LNCaP clone FGC (cell line): ENCODE measurements around the gene ENPP3.

ENCODE experiments used
- DNase-seq: peaks from one replicate; pipeline ENCODE4 v3.0.0-alpha.2; 2011; ENCODE audit warnings: low read depth
- H3K4me3 ChIP-seq: 2 replicates; pipeline ENCODE4 v1.5.1; 2011; ENCODE audit warnings: mild to moderate bottlenecking, low read depth, low read length, control low read depth
- TF ChIP-seq, protein P1 (sequence below): IDR thresholded peaks from 2 replicates; pipeline ENCODE4 v1.5.1; 2012; ENCODE audit warnings: mild to moderate bottlenecking; ENCODE audit not compliant: control insufficient read depth, insufficient read depth; ENCODE audit errors: extremely low read depth

Gene ENPP3

DNA sequence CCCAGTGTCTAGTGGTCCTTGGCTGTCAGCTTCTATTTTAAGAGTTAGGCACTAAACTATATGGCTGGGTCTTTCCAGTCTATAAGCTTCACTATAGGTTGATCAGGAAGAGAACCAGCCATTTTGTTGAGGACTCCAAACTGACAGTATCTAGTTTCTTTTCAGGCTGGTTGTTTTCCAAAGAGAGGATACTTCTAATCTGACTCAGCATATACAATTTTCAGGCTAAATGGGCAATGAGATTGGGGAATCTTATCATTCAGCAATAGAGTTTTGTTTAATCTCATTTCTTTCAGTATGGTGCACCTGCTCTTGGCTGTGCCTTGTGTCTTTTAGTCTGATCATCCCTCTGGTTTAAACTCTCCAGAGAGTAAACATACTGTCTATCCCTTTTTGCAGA lies 94.1 kb downstream of the ENPP3 start:
- H3K4me3 ChIP-seq: no peak overlapping the region
- DNase-seq: no peak
- TF ChIP-seq, protein P1, sequence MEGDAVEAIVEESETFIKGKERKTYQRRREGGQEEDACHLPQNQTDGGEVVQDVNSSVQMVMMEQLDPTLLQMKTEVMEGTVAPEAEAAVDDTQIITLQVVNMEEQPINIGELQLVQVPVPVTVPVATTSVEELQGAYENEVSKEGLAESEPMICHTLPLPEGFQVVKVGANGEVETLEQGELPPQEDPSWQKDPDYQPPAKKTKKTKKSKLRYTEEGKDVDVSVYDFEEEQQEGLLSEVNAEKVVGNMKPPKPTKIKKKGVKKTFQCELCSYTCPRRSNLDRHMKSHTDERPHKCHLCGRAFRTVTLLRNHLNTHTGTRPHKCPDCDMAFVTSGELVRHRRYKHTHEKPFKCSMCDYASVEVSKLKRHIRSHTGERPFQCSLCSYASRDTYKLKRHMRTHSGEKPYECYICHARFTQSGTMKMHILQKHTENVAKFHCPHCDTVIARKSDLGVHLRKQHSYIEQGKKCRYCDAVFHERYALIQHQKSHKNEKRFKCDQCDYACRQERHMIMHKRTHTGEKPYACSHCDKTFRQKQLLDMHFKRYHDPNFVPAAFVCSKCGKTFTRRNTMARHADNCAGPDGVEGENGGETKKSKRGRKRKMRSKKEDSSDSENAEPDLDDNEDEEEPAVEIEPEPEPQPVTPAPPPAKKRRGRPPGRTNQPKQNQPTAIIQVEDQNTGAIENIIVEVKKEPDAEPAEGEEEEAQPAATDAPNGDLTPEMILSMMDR: no peak

DNA sequence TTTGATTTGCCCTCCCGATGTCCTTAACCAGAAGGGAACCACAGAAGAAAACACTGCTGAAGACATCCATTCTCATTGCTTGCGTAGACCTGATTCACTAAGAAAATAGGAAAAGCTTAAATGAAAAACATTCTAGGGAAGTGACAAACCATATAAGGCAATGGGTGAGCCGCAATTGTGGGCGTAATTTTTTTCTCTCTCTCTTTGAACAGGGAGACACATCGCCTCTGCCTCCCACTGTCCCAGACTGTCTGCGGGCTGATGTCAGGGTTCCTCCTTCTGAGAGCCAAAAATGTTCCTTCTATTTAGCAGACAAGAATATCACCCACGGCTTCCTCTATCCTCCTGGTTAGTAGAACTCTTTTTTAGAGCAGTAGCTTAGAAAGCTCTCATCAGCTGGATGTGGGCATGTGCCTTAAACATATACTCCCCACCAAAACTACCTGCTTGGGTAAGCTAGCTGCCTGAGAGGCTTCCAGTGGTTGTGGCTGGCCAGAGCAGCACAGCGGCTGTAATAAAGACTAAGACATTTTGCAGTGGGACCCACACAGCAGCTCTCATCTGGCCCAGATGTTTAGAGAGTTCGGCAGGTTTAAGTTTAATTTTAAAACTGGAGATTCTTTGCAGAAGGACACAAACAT lies 96.4 kb downstream of the ENPP3 start:
- DNase-seq: no peak
- TF ChIP-seq, protein P1: no peak
- no peak overlapping the region for H3K4me3 ChIP-seq

DNA sequence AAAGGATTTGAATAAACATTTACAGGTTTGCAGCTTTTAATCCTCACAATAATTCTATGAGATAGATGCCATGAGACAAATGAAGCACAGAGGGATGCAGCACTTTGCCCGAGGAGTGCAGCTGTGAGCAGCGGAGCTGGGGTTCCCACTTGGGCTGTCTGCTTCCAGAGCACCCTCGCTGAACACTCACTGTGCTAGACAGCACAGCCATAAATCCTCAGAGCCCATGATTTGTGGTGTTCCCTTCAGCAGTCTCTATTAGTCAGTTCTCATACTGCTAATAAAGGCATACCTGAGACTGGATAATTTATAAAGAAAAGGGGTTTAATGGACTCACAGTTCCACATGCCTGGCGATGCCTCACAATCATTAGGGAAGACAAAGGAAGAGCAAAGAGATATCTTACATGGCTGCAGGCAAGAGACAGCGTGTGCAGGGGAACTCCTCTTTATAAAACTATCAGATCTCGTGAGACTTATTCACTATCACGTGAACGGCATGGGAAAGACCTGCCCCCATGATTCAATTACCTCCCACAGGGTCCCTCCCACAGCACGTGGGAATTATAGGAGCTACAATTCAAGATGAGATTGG lies 99.0 kb downstream of the ENPP3 start:
- no peak for DNase-seq
- H3K4me3 ChIP-seq: no peak overlapping the region
- TF ChIP-seq, protein P1: no peak

DNA sequence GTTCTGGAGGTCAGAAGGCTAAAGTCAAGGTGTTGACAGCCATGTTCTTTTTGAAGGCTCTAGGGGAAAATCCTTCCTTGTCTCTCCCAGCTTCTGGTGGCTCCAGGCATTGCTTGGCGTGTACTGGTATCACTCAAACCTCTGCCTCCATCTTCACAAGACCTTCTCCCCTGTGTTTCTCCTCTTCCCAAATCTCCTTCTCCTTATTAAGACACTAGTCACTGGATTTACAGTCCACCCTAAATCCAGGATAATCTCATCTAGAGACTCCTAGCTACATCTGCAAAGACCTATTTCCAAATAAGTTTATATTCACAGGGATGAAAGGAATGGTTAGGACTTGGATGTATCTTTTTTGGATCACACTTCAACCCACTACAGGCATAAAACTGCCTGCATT lies 99.7 kb downstream of the ENPP3 start:
- H3K4me3 ChIP-seq: no peak overlapping the region
- DNase-seq: no peak
- TF ChIP-seq, protein P1: no peak

DNA sequence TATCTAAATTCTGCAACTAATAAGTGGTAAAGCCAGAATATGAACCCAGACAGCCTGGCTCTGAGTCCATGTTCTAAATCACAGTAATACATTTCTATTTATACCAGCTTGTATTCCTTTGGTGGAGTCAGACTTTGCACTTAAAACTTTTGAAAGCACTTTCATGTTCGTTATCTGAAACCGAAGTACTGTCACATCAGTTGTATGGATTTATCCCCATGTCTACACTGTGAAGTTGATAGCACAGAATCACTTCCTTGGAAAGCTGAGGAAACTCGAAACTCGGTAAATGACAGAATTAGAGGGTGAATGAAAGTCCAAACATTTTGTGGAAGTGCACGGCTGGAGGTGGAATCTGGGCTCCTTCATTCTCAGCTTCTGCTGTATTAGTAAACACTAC lies 102.0 kb downstream of the ENPP3 start:
- H3K4me3 ChIP-seq: no peak overlapping the region
- TF ChIP-seq, protein P1: no peak
- DNase-seq: no peak

DNA sequence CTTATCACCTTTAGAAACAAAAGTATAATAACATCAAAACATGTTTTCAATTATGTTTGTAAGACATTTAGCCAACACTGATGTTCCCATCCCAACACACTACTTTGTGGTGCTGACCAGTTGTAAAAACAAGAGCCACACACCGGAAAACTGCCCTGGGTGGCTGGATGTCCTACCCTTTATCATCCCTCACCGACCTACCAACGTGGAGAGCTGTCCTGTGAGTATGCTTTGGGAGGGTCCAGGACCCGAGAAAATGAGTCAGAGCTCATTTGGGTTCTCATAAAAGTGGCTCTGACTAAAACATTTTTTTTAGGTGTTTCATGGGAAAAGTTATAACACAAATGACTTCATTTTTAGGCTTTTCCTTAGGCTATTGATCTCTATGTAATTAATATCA lies 103.1 kb downstream of the ENPP3 start:
- no peak overlapping the region for H3K4me3 ChIP-seq
- TF ChIP-seq, protein P1: no peak
- DNase-seq: no peak

DNA sequence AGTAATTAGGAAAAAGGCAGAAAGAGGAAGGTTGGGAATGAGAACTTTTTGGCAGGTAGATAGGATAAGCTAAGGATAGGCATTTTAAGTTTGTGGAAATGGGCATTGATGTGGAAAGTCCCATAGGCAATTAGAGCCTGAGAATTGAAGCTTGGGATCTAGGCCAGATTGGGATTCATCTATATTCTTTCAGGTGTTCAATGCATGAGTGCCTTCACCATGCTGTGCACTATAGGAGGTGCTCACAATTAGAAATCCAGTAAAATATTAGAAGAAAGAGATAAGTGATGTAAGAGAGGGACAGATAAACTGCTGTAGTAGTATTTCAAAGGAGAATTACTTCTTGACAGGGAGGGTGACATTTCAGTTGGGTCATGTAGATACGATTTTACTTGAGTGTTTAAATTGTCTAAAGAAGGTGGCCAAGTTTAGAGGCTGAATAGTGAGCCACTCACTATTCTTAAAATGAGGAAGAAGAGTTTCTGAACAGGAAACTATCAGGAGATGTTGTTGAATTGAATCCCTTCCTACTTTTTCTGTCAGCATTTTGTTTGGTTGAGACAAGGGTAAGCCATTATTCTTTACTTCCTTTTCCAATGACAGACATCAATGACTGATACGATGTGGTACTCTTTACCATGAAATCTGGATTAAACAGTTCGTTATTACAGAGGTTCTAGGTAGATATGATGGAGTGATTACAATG lies 104.7 kb downstream of the ENPP3 start:
- TF ChIP-seq, protein P1: no peak
- DNase-seq: no peak
- no peak overlapping the region for H3K4me3 ChIP-seq
